Ectodermal cell (in vitro differentiated cells): ENCODE data around the gene CFAP54.

ENCODE experiments used
- H3K27ac ChIP-seq: 2 replicates; pipeline ENCODE4 v1.7.0; 2013; ENCODE audit warnings: mild to moderate bottlenecking, low read depth, low read length; ENCODE audit not compliant: insufficient read depth, poor library complexity, severe bottlenecking
- H3K27me3 ChIP-seq: 2 replicates; pipeline ENCODE4 v1.7.0; 2013; ENCODE audit warnings: mild to moderate bottlenecking, low read length; ENCODE audit not compliant: insufficient read depth, control insufficient read depth, poor library complexity, severe bottlenecking
- H3K36me3 ChIP-seq: one replicate; pipeline ENCODE4 v1.7.0; 2013; ENCODE audit warnings: low read length; ENCODE audit not compliant: control insufficient read depth, insufficient read depth
- H3K4me1 ChIP-seq: one replicate; pipeline ENCODE4 v1.7.0; 2013; ENCODE audit warnings: low read length; ENCODE audit not compliant: control insufficient read depth, insufficient read depth
- H3K4me3 ChIP-seq: 2 replicates; pipeline ENCODE4 v1.7.0; 2013; ENCODE audit warnings: low read depth, low read length, control low read depth; ENCODE audit not compliant: insufficient read depth
- H3K9me3 ChIP-seq: 2 replicates; pipeline ENCODE4 v1.7.0; 2013; ENCODE audit warnings: mild to moderate bottlenecking, low read length, moderate library complexity; ENCODE audit not compliant: control insufficient read depth
- WGBS, 2 experiments: methylation state at CpG; one replicate each; pipeline ENCODE4 v1.1.7; 2013; ENCODE audit warnings: missing lambda C conversion rate in 2 of 2; 5-methylcytosine and 5-hydroxymethylcytosine counted together

Gene CFAP54

DNA sequence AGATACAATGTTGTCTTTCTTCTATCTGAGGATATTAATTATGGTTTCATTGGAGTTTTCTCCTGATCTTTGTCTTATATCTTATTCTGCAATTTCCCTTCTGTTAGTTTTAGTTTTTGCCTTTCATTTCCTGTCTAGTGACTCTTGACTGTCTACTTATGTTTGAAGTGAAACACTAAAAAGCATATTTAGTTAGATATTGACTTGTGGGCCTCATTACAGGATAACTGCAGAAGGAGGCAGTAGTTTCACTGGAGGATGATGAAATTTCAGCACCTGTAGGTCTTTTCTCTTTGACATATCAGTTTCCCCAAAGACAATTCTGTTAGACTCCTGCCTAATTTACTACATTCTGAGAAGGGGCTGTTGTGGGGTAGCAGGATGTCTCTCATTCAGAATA, 320.1 kb downstream of the CFAP54 start:
- Histone ChIP-seq H3K27ac (no peak overlapping the region), H3K4me1 (peaks cover 8% of the 10 kb centered on the region), H3K27me3 (no peaks in the 10 kb centered on the region), H3K9me3 (no peaks in the 10 kb centered on the region), H3K4me3 (no peak overlapping the region), H3K36me3 (no peaks in the 10 kb centered on the region)

DNA sequence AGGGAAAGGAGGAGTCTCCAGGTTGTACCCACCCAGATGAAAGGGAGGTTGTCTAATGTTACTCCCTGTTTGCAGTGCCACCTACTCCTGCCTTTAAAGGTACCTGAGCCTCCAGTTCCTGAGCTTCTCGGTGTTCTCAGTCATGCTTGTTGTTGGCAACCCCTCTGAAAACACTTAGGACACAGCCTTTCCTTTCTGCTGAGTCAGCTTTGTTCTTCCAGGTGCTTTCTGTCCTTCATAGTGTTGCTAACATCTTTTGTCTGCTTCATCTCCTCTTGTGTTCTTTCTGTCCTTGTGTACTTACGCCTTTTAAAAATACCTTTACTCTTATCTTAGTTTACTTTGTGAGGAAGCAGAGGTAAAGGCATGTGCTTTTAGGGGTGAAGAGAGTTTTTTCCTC, 320.7 kb downstream of the CFAP54 start:
- Histone ChIP-seq H3K4me1 (peaks cover 8% of the 10 kb centered on the region), H3K27ac (no peak overlapping the region), H3K4me3 (no peak overlapping the region), H3K9me3 (no peaks in the 10 kb centered on the region), H3K27me3 (no peaks in the 10 kb centered on the region), H3K36me3 (no peaks in the 10 kb centered on the region)
- 84 to 89% methylated on average over 1 of the region's 2 CpGs for whole genome bisulfite sequencing, 2 experiments

DNA sequence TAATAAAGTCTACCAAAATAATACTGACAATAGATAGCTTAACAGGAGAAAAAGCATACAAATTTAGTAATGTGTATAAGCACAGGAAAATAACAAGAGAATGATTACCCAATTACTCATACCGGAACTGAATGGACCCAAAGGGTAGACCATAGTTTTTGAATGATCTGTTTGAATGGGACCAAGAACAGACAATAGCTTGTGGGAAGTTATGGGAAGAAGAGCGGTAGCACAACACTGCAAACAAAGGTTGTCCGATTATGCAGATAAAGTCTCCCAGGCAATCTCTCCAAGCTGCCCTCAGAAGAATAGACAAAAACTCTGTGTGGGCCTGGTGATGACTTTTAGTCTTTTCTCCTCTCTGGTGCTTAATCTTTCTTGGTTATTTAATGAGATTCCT, 321.1 kb downstream of the CFAP54 start:
- Histone ChIP-seq H3K36me3 (no peaks in the 10 kb centered on the region), H3K4me1 (peaks cover 8% of the 10 kb centered on the region), H3K4me3 (no peak overlapping the region), H3K9me3 (no peaks in the 10 kb centered on the region), H3K27ac (no peak overlapping the region), H3K27me3 (no peaks in the 10 kb centered on the region)
- WGBS, 2 experiments: 92 to 98% methylated on average over 3 of the region's 3 CpGs

DNA sequence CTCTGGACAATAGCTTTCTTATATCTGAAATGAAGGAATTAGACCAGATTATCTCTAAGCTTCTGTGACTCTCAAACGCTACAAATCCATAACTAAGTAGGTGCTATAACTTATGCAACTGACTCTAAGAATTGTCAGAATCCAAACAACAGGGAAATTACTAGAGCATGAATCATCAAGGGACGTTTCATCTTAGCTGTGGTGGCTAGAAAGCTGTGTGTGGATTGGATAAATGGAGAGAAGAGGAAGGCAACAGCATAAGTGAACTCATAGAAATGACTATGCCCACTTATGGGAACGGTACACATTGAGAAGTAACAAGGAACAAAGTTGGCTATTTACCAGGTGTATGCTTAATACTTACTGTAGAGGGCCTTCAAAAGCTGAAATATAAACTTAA, 321.7 kb downstream of the CFAP54 start:
- H3K9me3 ChIP-seq: no peaks in the 10 kb centered on the region
- H3K4me3 ChIP-seq: no peak overlapping the region
- no peaks in the 10 kb centered on the region for H3K27me3 ChIP-seq
- H3K36me3 ChIP-seq: no peaks in the 10 kb centered on the region
- H3K27ac ChIP-seq: no peak overlapping the region
- peaks cover 8% of the 10 kb centered on the region for H3K4me1 ChIP-seq
- 85 to 87% methylated on average over 3 of the region's 3 CpGs for WGBS, 2 experiments

DNA sequence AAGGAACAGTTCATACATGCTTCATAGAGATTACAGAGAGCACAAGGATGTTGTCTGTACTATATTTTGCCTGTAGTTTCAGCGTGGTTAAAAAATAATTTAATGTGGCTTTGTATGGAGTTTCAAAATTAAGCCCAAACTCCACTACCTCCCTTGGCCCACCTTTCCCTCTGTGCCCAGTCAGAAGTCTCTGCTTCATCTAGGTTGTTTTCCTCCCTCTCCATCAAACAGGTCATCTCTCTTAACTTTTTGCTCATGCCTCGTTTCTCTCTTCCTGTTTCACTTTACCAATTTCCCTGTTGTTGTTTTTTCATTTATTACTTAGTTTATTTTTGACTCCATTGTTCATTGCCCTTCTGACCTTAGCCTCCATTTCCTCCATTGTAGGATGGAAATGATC, 322.8 kb downstream of the CFAP54 start:
- Histone ChIP-seq H3K27ac (no peak overlapping the region), H3K27me3 (no peaks in the 10 kb centered on the region), H3K36me3 (no peaks in the 10 kb centered on the region), H3K9me3 (no peaks in the 10 kb centered on the region), H3K4me3 (no peak overlapping the region), H3K4me1 (peaks cover 8% of the 10 kb centered on the region)
- WGBS, 2 experiments: 89% methylated on average over 2 of the region's 2 CpGs

DNA sequence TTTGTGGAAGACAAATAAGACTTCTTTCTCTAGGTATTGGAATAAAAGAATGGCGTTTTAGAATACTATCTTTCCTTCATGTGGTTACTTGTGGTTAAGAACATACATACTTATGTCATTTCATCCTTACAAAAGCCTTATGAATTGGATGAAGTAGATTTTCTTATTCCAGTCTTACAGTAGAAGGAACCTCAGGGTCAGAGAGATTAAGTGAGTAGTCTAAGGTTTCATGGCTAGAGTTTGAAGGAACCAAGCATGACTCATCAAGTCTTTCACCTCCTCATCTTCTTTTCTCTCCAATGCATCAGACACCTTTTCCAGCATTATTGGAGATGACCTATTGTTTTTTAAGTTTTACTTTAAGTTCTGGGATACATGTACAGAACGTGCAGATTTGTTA, 324.8 kb downstream of the CFAP54 start:
- Histone ChIP-seq H3K27ac (no peak overlapping the region), H3K4me1 (peaks cover 8% of the 10 kb centered on the region), H3K9me3 (no peaks in the 10 kb centered on the region), H3K4me3 (no peak overlapping the region), H3K36me3 (no peaks in the 10 kb centered on the region), H3K27me3 (no peaks in the 10 kb centered on the region)
- WGBS, 2 experiments: 87 to 93% methylated on average over 1 of the region's 2 CpGs

DNA sequence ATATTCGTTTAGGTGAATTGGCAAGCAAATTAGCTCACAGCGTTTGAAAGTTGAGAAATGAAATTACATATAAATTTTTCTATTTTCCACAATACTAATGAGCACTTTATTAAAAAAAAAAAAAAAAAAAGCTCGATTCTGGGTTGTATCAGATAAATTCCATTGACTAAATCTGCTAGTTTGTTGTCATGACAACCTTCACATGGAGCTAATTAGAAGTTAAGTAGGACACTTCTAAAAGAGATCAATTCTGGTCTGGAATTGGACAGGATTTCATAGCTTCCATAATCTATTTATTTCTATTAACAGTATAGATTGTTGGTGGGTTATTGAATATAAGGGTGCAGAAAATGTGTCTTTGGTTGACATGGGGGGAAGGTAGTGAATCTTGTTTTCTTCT, 332.2 kb downstream of the CFAP54 start:
- Histone ChIP-seq H3K4me3 (no peak overlapping the region), H3K27ac (no peak overlapping the region), H3K9me3 (peaks cover 3% of the 10 kb centered on the region), H3K27me3 (no peaks in the 10 kb centered on the region), H3K36me3 (no peaks in the 10 kb centered on the region), H3K4me1 (no peaks in the 10 kb centered on the region)
- 94% methylated on average over 2 of the region's 3 CpGs; no CpG with 5 or more reads in 1 of the 2 experiments for WGBS, 2 experiments

DNA sequence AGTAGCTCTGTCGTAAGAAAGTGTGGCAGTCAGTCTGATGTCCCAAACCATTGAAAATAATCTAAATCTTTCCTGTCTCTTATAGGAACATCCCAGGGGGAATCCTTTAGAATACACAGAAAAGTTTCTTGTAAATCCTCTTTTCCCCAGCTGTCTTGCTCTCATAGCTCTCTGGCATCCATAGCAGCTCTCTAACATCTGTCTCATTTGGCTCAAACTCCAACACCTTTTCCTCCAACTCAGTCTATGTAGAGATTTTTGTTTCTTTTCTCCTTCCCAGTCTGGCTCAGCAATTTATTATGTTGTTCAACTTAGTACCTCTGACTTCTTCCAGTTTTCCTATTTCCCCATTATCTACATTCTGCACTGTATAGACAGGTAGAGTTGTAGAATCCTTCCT, 333.3 kb downstream of the CFAP54 start:
- Histone ChIP-seq H3K27me3 (no peaks in the 10 kb centered on the region), H3K36me3 (no peaks in the 10 kb centered on the region), H3K4me3 (no peak overlapping the region), H3K9me3 (peaks cover 3% of the 10 kb centered on the region), H3K27ac (no peak overlapping the region), H3K4me1 (no peaks in the 10 kb centered on the region)
- 95% methylated on average over 1 of the region's 1 CpG for WGBS, 2 experiments

DNA sequence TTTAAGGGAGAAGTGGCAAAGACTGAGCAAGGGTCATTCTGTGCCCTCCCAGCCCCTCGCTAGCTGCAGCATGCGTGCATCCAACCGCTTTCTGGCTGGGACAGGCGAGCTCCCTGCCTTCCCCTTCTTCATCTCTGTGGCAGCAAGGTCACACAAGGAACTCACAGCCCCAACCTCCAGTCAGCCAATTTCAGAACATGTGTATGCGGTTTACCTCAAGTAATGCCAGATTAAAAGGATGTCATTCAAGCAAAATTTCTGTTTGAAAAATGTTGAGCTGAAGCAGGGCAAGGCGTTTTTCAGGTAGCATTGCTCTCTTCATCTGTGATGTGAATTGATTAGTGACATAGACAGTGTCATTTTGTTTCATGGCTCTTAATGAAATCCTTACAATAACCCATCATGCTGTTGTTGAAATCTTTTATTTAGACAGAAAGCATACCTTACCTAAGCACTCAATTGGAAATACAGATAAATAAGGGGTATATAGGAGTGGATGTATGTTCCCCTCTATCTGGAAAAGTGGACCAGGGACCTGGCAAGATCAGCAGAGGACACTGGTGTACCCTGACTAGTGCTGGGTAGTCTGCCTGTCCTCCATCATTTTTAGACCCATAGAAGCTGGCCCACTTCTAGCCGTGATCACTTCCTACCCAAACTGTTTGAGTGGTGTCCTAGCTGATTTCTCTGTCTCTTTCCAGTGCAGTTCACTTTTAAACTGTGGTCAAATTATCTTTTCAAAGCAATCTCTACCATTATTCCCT, 334.9 kb downstream of the CFAP54 start:
- no peaks in the 10 kb centered on the region for H3K27me3 ChIP-seq
- H3K9me3 ChIP-seq: peaks cover 3% of the 10 kb centered on the region
- H3K36me3 ChIP-seq: no peaks in the 10 kb centered on the region
- no peak overlapping the region for H3K27ac ChIP-seq
- no peaks in the 10 kb centered on the region for H3K4me1 ChIP-seq
- 93 to 96% methylated on average over 7 of the region's 7 CpGs for WGBS, 2 experiments
- no peak overlapping the region for H3K4me3 ChIP-seq

DNA sequence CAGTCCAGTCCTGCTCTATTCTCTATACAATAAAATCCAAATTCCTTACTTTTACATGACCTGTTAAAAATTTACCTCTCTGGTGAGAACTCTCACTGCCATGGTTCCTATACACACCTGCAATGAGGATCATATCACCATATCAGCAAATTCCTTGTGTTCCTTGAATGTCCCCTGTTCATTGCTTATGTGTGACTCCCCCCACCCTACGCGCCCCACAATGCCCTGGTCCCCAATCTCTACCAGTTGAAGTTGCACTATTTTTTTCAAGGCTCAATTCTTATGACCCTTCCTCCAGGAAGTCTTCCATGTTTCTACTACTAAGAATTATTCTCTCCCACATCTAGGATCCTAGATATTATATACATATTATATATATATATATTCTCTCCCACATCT, 335.5 kb downstream of the CFAP54 start:
- Histone ChIP-seq H3K27me3 (no peaks in the 10 kb centered on the region), H3K27ac (no peak overlapping the region), H3K4me3 (no peak overlapping the region), H3K4me1 (no peaks in the 10 kb centered on the region), H3K9me3 (no peaks in the 10 kb centered on the region), H3K36me3 (no peaks in the 10 kb centered on the region)
- WGBS, 2 experiments: 96 to 100% methylated on average over 2 of the region's 2 CpGs
